Loucy (cell line): ENCODE measurements around the gene PPWD1.

Experiments used
- EZH2phosphoT487 ChIP-seq: fragments of 200-600 bp; IDR thresholded peaks from 2 replicates; pipeline ENCODE4 v1.6.1; 2018; ENCODE audit warnings: antibody characterized with exemption, mild to moderate bottlenecking, moderate library complexity, borderline replicate concordance
- TF ChIP-seq, protein P1 (sequence below): fragments of 200-600 bp; sonication (generic); conservative IDR thresholded peaks from 2 replicates; pipeline ENCODE4 v1.5.1; 2014; ENCODE audit warnings: mild to moderate bottlenecking, antibody characterized with exemption, low read length

DNA sequence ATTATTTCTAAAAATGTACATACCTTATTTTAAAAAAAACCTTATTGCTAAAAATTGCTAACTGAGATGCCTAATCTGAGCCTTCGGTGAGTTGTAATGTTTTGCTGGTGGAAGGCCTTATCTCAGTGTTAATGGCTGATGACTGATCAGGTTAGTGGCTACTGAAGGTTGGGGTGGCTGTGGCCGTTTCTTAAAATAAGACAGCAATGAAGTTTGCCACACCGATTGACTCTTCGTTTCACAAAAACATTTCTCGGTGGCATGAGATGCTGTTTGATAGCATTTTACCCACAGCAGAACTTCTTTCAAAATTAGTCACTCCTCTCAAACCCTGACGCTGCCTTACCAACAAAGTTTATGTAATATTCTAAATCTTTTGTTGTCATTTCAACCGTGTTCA, 14.8 kb upstream of the PPWD1 start:
- no peak for TF ChIP-seq EZH2phosphoT487
- TF ChIP-seq, protein P1, sequence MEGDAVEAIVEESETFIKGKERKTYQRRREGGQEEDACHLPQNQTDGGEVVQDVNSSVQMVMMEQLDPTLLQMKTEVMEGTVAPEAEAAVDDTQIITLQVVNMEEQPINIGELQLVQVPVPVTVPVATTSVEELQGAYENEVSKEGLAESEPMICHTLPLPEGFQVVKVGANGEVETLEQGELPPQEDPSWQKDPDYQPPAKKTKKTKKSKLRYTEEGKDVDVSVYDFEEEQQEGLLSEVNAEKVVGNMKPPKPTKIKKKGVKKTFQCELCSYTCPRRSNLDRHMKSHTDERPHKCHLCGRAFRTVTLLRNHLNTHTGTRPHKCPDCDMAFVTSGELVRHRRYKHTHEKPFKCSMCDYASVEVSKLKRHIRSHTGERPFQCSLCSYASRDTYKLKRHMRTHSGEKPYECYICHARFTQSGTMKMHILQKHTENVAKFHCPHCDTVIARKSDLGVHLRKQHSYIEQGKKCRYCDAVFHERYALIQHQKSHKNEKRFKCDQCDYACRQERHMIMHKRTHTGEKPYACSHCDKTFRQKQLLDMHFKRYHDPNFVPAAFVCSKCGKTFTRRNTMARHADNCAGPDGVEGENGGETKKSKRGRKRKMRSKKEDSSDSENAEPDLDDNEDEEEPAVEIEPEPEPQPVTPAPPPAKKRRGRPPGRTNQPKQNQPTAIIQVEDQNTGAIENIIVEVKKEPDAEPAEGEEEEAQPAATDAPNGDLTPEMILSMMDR, result no peak
